Fibroblast of skin of left quadriceps (primary cell): ENCODE results near the gene IMMP2L.
"Not testable (repeated sequence)": the region's sequence is repeated elsewhere in the genome, so short reads cannot be mapped to it uniquely, and the experiment has no call there.

Experiments
- DNase-seq, 2 experiments: peaks; one replicate each; pipeline ENCODE4 v3.0.0-alpha.2; 2013; ENCODE audit warnings: low read depth in 2 of 2

The IMMP2L gene

GRCh38 chr7:110938165-110938564 is 624.1 kb downstream of the IMMP2L start:
- no peak for DNase-seq

DNA sequence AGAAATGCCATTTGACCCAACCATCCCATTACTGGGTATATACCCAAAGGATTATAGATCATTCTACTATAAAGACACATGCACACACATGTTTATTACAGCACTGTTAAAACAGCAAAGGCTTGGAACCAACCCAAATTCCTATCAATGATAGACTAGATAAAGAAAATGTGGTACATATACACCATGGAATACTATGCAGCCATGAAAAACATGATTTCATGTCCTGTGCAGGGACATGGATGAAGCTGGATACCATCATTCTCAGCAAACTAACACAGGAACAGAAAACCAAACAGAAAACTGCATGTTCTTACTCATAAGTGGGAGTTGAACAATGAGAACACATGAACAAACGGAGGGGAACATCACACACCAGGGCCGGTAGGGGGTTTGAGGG is 625.6 kb downstream of the IMMP2L start:
- DNase-seq = not testable (repeated sequence)

GRCh38 chr7:110929480-110930249 is 632.6 kb downstream of the IMMP2L start:
- DNase-seq = no peak

DNA sequence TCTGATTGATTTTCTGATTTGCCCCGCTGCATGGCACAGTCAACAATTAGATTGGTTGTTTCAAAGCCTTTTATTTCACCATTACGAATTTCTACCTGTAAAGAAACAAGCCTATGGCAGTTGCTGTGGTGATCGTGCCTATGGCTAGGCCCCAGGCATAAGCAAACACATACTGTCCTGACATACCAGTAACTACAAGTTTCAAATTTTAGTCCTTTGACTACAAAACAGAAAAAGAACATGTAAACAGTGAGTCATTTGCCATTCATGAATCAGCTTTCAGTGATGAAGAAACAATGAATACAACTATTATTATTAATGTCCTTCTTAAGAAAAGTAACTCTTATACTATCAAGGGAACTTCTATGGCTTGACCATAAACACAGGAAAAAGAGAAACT is 639.4 kb downstream of the IMMP2L start:
- no peak for DNase-seq

GRCh38 chr7:110921595-110922151 is 640.6 kb downstream of the IMMP2L start:
- no peak for DNase-seq

DNA sequence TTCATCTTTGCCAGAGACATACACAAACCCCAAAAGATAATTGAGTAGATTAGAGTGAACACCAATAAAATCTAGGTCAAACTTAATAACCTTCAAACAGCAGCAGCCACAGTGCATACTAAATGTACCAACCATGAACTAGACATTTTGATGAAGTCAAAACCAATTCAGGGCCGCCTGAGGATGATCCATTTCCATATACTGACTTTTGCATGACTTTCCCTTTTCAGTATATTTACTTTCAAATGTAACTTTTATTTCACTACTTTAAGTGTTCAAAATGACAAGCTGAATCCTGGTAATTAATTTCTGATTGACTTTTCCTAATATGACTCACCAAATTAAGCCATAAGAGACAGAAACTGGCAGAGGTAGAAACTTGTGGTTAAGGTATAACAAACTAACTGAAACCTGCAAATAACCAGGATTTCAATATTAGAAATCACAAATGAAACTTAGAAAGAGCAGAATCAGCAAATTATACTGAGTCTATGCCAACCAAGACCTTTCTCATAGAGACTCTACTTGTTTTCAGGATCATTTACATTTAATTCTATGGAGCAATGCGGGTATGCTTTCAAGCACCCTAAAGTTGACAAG is 643.2 kb downstream of the IMMP2L start:
- no peak for DNase-seq

DNA sequence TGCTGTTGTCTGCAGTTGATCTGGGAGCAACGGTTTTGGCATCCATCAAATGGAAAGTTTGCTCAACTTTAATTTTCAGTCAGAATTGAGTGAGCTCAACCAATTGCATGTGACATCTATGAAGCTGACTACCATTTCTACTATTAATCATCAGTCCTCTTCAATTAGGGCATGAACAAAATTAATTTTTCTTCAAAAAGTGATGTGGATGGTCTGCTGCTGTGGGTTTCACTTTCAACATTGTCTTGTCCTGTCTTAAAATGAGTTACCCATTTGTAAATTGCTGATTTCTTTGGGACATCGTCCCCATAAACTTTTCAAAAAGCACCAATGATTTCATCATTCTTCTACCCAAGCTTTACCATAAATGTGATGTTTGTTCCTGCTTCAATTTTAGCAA is 648.0 kb downstream of the IMMP2L start:
- no peak for DNase-seq

- DNase-seq = no peak
Measured at GRCh38 chr7:110911632-110912031, 650.7 kb downstream of the IMMP2L start.

- no peak for DNase-seq
Measured at GRCh38 chr7:110909117-110909516, 653.2 kb downstream of the IMMP2L start.

DNA sequence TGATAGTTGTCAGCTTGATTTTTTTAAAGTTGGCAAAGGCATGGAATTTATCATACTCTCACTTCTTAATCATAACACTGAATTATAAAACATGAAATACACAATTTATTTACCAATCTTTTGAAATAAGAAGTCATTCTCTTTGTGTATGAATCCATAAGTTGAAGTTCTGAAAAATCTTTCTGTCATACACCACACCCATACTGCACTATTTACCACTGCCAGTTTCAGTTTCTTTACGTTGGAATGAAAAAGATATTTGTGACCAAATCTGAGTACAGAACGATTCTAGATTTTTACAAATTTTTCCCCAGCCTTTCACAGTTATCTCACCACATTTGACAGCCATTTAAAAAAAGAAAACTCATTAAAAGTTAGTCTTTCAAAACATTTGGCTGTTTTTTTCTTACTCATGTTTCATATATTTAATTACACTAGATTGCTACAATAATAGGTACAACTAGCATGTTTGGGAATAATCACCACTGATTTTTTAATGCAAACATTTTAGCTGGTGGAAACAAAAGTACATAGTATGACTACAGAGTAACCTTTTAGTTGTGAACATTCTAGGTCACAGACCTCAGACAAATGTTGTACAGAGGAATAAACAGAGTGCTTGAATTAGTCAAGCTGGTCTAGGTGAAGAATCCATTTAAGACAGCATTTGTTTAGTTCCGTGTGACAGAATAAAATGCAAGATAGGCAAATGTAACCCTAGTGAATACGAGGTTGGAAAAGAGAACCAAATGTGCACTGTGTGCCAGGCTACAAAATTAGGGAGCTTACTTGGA is 656.3 kb downstream of the IMMP2L start:
- DNase-seq = no peak

DNA sequence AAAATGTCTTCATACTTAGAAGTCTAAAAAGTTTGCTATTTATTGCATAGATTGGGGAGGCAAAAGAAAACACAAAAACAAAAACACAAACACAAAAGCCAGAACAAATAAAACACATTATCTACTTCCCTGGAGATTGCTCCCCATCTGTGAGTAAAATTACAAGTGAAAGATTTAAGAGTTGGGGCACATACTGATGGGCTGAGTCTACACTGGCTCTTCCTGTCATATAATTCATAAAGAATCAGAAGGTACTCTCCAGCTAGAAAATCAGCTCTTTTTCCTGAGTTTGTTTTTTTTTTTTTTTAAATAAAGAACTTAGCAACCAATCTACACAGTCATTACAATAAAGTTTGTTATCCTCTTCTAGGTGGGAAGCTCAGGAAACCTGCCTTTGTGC is 663.8 kb downstream of the IMMP2L start:
- no peak for DNase-seq

DNA sequence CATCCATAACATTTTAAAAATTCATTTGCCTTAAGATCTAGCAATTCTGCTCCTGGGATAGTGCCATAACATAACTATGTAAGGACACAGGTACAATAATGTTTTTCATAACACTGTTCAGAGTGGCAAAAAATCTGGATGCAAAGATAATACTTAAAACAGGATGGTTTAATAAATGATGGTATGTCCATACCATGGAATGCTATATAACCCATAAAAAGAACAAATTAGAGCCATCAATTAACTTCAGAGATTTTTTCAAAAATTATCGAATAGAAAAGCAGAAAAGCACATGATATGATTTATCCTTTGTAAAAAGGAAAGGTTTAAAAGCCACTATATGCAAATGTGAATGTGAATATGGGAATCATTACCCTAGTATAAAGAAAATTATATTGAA is 664.8 kb downstream of the IMMP2L start:
- DNase-seq = no peak

DNA sequence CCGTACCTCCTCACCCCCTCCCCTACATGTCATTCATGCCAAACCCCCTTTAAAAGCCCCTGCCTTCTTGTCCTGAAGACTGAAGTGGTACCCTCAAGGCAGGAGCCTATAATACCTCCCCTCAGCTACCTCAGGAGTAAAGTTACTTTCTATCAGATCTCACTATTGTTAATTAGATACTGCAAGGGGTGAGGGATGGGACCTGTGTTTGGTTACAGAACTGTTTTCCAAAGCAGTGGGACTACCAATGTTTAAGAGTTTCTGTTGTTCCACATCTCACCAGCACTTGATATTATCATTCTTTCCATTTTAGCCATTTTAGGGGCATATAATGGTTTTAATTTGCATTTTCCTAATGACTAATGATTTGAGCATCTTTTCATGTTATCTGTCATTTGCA is 668.2 kb downstream of the IMMP2L start:
- DNase-seq = no peak

DNA sequence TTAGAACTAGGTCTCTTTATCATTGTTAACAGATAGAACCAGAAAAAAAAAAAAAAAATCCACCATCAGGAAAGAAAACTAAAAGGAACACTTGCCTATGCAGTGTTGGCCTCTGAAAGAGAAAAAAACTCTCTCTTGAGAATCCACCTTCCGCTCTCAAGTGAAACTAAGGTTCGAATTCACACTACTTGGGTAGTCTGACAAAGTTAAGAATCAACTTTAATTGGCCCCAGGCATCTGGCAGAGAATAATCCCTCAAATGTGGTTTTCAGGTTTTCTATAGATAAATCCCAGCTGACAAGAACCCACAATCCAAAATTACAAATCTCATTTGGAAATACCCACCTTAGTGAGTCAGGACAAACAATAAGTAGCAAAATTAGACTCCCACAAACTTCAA is 671.1 kb downstream of the IMMP2L start:
- DNase-seq = no peak

GRCh38 chr7:110890101-110890500 is 672.2 kb downstream of the IMMP2L start:
- DNase-seq = no peak

DNA sequence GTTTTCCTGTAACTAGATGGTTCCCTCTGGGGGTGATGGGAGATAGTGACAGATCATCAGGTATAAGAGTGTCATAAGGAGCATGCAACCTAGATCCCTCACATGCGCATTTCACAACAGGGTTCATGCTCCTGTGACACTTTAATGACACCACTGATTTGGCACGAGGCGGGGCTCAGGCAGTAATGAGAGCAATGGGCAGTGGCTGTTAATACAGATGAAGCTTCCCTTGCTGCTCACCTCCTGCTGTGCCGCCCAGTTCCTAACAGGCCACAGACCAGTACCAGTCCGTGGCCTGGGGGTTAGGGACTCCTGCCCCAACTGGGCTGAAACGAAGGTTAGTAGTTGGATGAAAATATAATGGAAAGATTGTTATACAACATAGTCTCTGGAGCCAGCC is 673.0 kb downstream of the IMMP2L start:
- DNase-seq = no peak

- DNase-seq = no peak
Measured at GRCh38 chr7:110888641-110889040, 673.7 kb downstream of the IMMP2L start.

DNA sequence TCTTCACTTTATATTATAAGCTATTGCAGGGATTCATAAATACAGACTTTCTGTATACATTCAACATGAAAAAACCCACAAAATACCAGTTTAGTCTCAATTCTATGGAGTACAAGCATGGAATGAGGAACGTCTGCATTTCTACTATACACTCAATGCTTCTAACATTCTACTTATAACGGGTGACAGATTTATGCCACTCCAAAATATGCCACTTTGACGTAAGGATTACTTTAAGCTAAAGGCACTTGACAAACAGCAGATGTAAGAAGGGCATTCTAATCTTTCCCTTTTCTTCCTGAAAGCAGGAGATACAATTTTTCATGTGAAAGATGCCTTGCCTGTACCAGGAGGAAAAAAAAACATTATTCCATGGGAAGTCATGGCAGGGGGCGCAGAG is 676.8 kb downstream of the IMMP2L start:
- DNase-seq = no peak

DNA sequence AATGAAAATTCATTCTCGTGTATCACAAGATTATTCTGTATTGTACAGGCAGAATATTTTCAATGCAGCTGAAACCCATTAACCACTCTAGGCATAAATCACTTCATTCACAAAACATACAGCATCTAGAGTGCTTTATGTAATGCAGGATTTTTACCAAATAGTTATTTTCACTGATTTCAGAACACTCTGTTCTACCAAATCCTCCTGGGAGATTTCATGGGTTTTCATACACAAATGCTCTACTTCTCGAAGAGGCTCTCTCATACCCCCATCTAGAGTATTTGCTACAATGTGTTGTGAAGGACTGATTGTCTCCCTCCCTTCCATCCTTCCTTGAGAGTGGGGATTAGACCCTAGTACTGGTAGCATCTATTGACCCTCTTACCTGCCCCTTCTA is 680.6 kb downstream of the IMMP2L start:
- DNase-seq = no peak

DNA sequence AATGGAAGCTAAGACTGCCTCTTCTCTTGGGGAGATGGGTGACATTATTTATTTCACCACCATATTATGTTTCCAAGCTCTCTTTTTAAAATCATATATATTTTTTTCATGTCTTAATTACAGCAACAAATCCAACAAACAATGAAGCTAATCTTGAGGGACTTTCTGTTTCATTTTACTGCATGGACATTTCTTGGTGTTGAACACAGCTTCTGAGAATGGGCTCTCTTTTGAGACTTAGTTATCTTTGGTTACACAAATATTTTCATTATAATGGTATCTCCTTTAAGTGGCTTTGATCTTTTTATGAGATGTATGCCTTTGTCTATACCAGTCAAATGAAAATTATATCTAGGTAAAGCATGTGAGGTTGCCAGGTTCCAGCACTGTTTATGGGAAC is 681.3 kb downstream of the IMMP2L start:
- DNase-seq = no peak

GRCh38 chr7:110877016-110877415 is 685.3 kb downstream of the IMMP2L start:
- no peak for DNase-seq

GRCh38 chr7:110875346-110875745 is 686.9 kb downstream of the IMMP2L start:
- DNase-seq = no peak

DNA sequence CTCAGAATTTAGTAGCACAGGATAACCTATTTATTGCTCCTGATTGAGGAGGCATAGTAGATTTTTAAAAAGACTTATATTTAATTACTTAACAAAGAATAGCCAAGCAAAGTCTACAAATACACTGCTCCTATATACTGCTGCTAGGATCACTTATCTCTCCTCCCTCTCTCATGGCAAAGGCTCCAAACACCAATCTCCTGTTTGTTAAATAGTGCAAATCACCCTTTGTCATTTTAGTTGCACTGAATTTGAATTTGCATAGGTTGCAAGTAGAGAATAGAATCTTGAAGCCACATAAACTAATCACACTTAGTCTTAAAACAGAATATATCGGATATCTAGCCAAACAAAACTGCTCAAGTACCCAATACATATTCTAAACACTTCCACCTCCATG is 690.4 kb downstream of the IMMP2L start:
- DNase-seq = no peak
